A673 (cell line): ENCODE results near the gene PPP2CA. TPM values are rescaled to one million over a fixed set of nuclear protein-coding genes. Genes with fewer than 3 reads are reported as not detected.
A peak's percentile ranks its signal among the peaks of the same experiment; 100 is the strongest.

ENCODE experiments used
- BruUV-seq: library from RNA; stranded (reverse); fragments of 400-500 nt; replicated peaks from 2 replicates; lab custom pipeline; 2021; lab: Mats Ljungman, UMichigan
- CTCF ChIA-PET: fragments of 300-600 bp; sonication (Branson Sonifier 250); formaldehyde crosslinking; loops from one replicate; lab custom pipeline; 2022; ENCODE audit warnings: antibody characterized with exemption; lab: Charles Lee
- POLR2A ChIA-PET: fragments of 300-600 bp; sonication (Branson Sonifier 250); formaldehyde crosslinking; loops from one replicate; lab custom pipeline; 2022; ENCODE audit warnings: antibody characterized with exemption; ENCODE audit not compliant: low non-redundant PET; lab: Charles Lee
- DNase-seq: peaks from one replicate; pipeline ENCODE4 v3.0.0-alpha.2; 2015; ENCODE audit warnings: low spot score
- H3K27ac ChIP-seq: fragments of 200-600 bp; sonication (generic); 2 replicates; pipeline ENCODE4 v1.5.1; 2016; ENCODE audit warnings: mixed run types, low read depth, mild to moderate bottlenecking, mixed read lengths, antibody characterized with exemption, low read length; ENCODE audit not compliant: poor library complexity, severe bottlenecking
- H3K27me3 ChIP-seq: fragments of 200-600 bp; sonication (generic); replicated peaks from 2 replicates; pipeline ENCODE4 v1.6.1; 2017; ENCODE audit warnings: mixed run types, low read depth, mild to moderate bottlenecking, mixed read lengths, antibody characterized with exemption, low read length; ENCODE audit not compliant: insufficient read depth, poor library complexity
- H3K36me3 ChIP-seq: fragments of 200-600 bp; sonication (generic); 2 replicates; pipeline ENCODE4 v1.6.1; 2016; ENCODE audit warnings: mixed run types, mild to moderate bottlenecking, mixed read lengths, antibody characterized with exemption, low read length; ENCODE audit not compliant: insufficient read depth, poor library complexity, severe bottlenecking
- H3K4me1 ChIP-seq: fragments of 200-600 bp; sonication (generic); 2 replicates; pipeline ENCODE4 v1.6.1; 2017; ENCODE audit warnings: mixed run types, mild to moderate bottlenecking, mixed read lengths, antibody characterized with exemption, low read length; ENCODE audit not compliant: insufficient read depth, poor library complexity, severe bottlenecking
- H3K4me3 ChIP-seq: fragments of 200-600 bp; sonication (generic); 2 replicates; pipeline ENCODE4 v1.5.1; 2016; ENCODE audit warnings: low read depth, mixed run types, mild to moderate bottlenecking, mixed read lengths, low read length; ENCODE audit not compliant: poor library complexity, severe bottlenecking
- H3K9me3 ChIP-seq: fragments of 200-600 bp; sonication (generic); 2 replicates; pipeline ENCODE4 v1.6.1; 2016; ENCODE audit warnings: mixed run types, low read depth, mild to moderate bottlenecking, mixed read lengths, antibody characterized with exemption, low read length; ENCODE audit not compliant: poor library complexity, severe bottlenecking
- EZH2 ChIP-seq: fragments of 200-600 bp; sonication (generic); IDR thresholded peaks from 2 replicates; pipeline ENCODE4 v1.6.1; 2017; ENCODE audit warnings: borderline replicate concordance, low read depth, mild to moderate bottlenecking, mixed read lengths, antibody characterized with exemption, low read length; ENCODE audit not compliant: poor library complexity, severe bottlenecking
- intact Hi-C: fragments of 100-400 bp; cut with micrococcal nuclease; formaldehyde crosslinking; loops from one replicate; pipeline ENCODE4 v1.10.0; 2022; ENCODE audit not compliant: unreplicated experiment
- total RNA-seq: library from RNA; stranded (reverse); gene quantifications from 2 replicates; pipeline ENCODE4 v1.2.3, GENCODE V29; 2021
- TF ChIP-seq, protein P1 (sequence below): fragments of 300-800, 200-600 bp; sonication (generic); conservative IDR thresholded peaks from 2 replicates; pipeline ENCODE4 v1.5.1; 2017; ENCODE audit warnings: low read depth, mild to moderate bottlenecking, antibody characterized with exemption, low read length, moderate library complexity, mixed read lengths

The PPP2CA gene
- total RNA-seq, 1 experiment from 2014 or later: 227 TPM

DNA sequence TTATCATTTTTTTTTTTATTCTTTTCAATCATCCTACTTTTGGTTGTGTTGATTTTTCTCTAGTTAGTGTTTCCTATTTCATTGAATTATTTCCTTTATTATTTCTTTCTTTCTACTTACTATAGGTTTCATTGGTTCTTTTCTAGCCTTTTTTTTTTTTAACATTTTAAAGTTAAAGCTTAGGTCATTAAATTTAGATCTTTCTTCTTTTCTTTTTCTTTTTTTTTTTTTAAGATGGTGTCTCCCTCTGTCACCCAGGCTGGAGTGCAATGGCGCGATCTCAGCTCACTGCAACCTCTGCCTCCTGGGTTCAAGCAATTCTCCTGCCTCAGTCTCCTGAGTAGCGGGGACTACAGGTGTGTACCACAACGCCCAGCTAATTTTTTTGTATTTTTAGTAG is 43.0 kb upstream of the PPP2CA start:
- DNase-seq: no peak
- POLR2A ChIA-PET: no interaction called here

DNA sequence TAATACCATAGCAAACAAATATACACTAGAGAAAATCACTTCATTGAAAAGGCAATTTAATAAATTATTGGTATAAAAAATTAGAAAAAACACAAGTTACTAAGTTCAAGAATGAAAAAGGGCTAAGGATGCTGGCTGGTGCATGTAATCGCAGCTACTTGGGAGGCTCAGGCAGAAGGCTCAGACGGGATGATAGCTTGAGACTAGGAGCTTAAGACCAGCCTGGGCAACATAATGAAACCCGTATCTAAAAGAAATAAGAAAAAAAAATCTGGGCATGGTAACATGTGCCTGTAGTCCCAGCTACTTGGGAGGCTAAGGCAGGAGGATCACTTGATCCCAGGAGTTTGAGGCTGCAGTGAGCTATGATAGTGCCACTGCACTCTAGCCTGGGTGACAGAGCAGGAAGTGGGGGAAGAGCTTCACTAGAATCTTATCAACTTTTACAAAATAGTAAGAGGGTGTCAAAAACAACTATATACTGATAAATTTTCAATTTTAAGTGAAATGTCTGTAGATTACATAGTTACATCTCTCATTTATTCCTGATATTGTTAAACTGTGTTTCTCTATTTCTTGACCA is 42.2 kb upstream of the PPP2CA start:
- intact Hi-C loops: no loop called here
- DNase-seq: no peak
- Histone ChIP-seq H3K36me3 (no peaks in the 10 kb centered on the region), H3K4me3 (no peak overlapping the region), H3K4me1 (no peaks in the 10 kb centered on the region), H3K27me3 (no peaks in the 10 kb centered on the region), H3K27ac (no peak overlapping the region), H3K9me3 (peaks cover 4% of the 10 kb centered on the region)
- TF ChIP-seq, protein P1, sequence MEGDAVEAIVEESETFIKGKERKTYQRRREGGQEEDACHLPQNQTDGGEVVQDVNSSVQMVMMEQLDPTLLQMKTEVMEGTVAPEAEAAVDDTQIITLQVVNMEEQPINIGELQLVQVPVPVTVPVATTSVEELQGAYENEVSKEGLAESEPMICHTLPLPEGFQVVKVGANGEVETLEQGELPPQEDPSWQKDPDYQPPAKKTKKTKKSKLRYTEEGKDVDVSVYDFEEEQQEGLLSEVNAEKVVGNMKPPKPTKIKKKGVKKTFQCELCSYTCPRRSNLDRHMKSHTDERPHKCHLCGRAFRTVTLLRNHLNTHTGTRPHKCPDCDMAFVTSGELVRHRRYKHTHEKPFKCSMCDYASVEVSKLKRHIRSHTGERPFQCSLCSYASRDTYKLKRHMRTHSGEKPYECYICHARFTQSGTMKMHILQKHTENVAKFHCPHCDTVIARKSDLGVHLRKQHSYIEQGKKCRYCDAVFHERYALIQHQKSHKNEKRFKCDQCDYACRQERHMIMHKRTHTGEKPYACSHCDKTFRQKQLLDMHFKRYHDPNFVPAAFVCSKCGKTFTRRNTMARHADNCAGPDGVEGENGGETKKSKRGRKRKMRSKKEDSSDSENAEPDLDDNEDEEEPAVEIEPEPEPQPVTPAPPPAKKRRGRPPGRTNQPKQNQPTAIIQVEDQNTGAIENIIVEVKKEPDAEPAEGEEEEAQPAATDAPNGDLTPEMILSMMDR: no peak
- no peak for TF ChIP-seq EZH2
- ChIA-PET POLR2A (interaction anchor here (0.7 kb wide), 1 partner anchor 13 kb away, joined by 3 read pairs; no protein-coding TSS in a partner anchor), CTCF (no interaction called here)
- BruUV-seq: no TSS peak

More for the DNA sequence above, 43.0 kb upstream of the PPP2CA start:
- no TSS peak for BruUV-seq
- Histone ChIP-seq H3K4me1 (no peaks in the 10 kb centered on the region), H3K27ac (no peak overlapping the region), H3K27me3 (no peaks in the 10 kb centered on the region), H3K9me3 (peaks cover 4% of the 10 kb centered on the region), H3K4me3 (no peak overlapping the region), H3K36me3 (no peaks in the 10 kb centered on the region)
- TF ChIP-seq, protein P1: no peak
- no peak for TF ChIP-seq EZH2
- CTCF ChIA-PET: interaction anchor here (0.7 kb wide), 1 partner anchor 243 kb away, joined by 9 read pairs; no protein-coding TSS in a partner anchor
- intact Hi-C loops: no loop called here

DNA sequence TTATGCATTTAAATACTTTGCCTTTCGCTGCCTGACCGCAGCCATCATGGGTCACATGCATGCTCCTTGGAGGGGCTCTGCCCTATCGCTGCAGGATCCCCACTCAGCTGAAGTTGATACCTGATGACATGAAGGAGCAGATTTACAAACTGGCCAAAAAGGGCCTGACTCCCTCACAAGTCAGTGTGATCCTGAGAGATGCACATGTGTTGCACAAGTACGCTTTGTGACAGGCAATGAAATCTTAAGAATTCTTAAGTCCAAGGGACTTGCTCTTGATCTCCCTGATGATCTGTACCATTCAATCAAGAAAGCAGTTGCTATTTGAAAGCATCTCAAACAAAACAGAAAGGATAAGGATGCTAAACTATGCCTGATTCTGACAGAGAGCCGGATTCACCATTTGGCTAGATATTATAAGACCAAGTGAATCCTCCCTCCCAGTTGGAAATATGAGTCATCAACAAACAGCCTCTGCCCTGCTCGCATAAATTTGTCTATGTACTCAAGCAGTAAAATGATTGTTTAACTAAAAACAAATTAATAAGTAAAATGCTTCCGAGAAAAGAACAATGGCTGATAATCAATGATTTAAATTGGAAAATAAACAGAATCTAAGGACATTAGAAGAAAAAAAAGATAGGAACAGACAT is 41.6 kb upstream of the PPP2CA start:
- DNase-seq: peak; percentile 18
- Histone ChIP-seq H3K36me3 (no peaks in the 10 kb centered on the region), H3K27ac (no peak overlapping the region), H3K4me3 (no peak overlapping the region), H3K4me1 (no peaks in the 10 kb centered on the region), H3K27me3 (no peaks in the 10 kb centered on the region), H3K9me3 (peaks cover 4% of the 10 kb centered on the region)
- ChIA-PET CTCF (interaction anchor here (0.5 kb wide), 1 partner anchor 85 kb away, joined by 4 read pairs; no protein-coding TSS in a partner anchor), POLR2A (no interaction called here)
- BruUV-seq: no TSS peak
- intact Hi-C loops: no loop called here
- TF ChIP-seq, protein P1: no peak
- no peak for TF ChIP-seq EZH2
